HCT116 (cell line): ENCODE measurements around the gene SOBP. TPM values are rescaled to one million over a fixed set of nuclear protein-coding genes. Genes with fewer than 3 reads are reported as not detected.

Experiments used
- ATAC-seq: fragments of 200-7000 bp; cut with Tn5 transposase; 2 replicates; pipeline ENCODE4 v1.9.1; 2020; ENCODE audit warnings: mild to moderate bottlenecking, moderate library complexity
- BruUV-seq: library from RNA; stranded (reverse); fragments of 400-500 nt; replicated peaks from 2 replicates; lab custom pipeline; 2021; lab: Mats Ljungman, UMichigan
- CTCF ChIA-PET: fragments of 300-600 bp; sonication (Branson Sonifier 250); formaldehyde crosslinking; loops from one replicate; lab custom pipeline; 2021; ENCODE audit warnings: antibody characterized with exemption; lab: Charles Lee
- POLR2A ChIA-PET: fragments of 300-600, 350-600 bp; sonication (Branson Sonifier 250); formaldehyde crosslinking; loops from one replicate; lab custom pipeline; 2021; ENCODE audit warnings: antibody characterized with exemption; lab: Charles Lee
- RAD21 ChIA-PET, 2 experiments: fragments of 300-600 bp; sonication (Branson Sonifier 250); formaldehyde crosslinking; loops; one replicate each; lab custom pipeline; 2023; ENCODE audit warnings: low total read pairs in 2 of 2; ENCODE audit not compliant: uncharacterized antibody in 2 of 2, unreplicated experiment in 2 of 2, low non-redundant PET in 1 of 2; lab: Charles Lee
- DNase-seq: peaks from one replicate; pipeline ENCODE4 v3.0.0-alpha.2; 2010; ENCODE audit warnings: low read depth, low spot score
- H2AFZ ChIP-seq: fragments of 200-600 bp; shearing (Covaris generic), sonication (generic); 2 replicates; pipeline ENCODE4 v1.6.1; 2017; ENCODE audit warnings: low read depth, mixed run types, mixed read lengths, antibody characterized with exemption, low read length; ENCODE audit not compliant: poor library complexity, severe bottlenecking
- H3K27ac ChIP-seq: 2 replicates; pipeline ENCODE4 v1.5.1; 2012; ENCODE audit warnings: low read depth, low read length
- H3K27me3 ChIP-seq: fragments of 200-600 bp; sonication (generic); 2 replicates; pipeline ENCODE4 v1.6.1; 2016; ENCODE audit warnings: mixed run types, low read length, mixed read lengths; ENCODE audit not compliant: insufficient read depth
- H3K36me3 ChIP-seq, 2 experiments: fragments of 200-500 bp in 1 of 2; fragments of 200-600 bp in 1 of 2; sonication (Bioruptor generic) in 1 of 2; sonication (generic) in 1 of 2; 2 replicates each; pipeline versions ENCODE4 v1.5.1 to v1.6.1; 2014 to 2016; ENCODE audit warnings: low read length in 2 of 2, inconsistent platforms in 1 of 2, mixed read lengths in 1 of 2, mixed run types in 1 of 2; ENCODE audit not compliant: insufficient read depth in 2 of 2, control insufficient read depth in 1 of 2
- H3K4me1 ChIP-seq, 2 experiments: fragments of 200-600 bp in 1 of 2; sonication (generic) in 1 of 2; 2 replicates each; pipeline versions ENCODE4 v1.5.1 to v1.6.1; 2012 to 2017; ENCODE audit warnings: low read length in 2 of 2, inconsistent platforms in 1 of 2, mild to moderate bottlenecking in 1 of 2, mixed read lengths in 1 of 2, mixed run types in 1 of 2, moderate library complexity in 1 of 2; ENCODE audit not compliant: insufficient read depth in 2 of 2, control insufficient read depth in 1 of 2
- H3K4me2 ChIP-seq: fragments of 200-600 bp; sonication (generic); 2 replicates; pipeline ENCODE4 v1.6.1; 2017; ENCODE audit warnings: mixed run types, low read length, mixed read lengths
- H3K4me3 ChIP-seq, 2 experiments: fragments of 200-600 bp in 1 of 2; sonication (generic) in 1 of 2; replicated peaks in 1 of 2; 2 replicates each; pipeline ENCODE4 v1.5.1; 2011 to 2016; ENCODE audit warnings: low read length in 2 of 2, control low read depth in 1 of 2, low read depth in 1 of 2, mild to moderate bottlenecking in 1 of 2, mixed read lengths in 1 of 2, mixed run types in 1 of 2
- H3K79me2 ChIP-seq: fragments of 200-600 bp; sonication (generic); 2 replicates; pipeline ENCODE4 v1.6.1; 2017; ENCODE audit warnings: mild to moderate bottlenecking, mixed run types, low read length, moderate library complexity, mixed read lengths; ENCODE audit not compliant: insufficient read depth
- H3K9ac ChIP-seq: fragments of 200-600 bp; sonication (generic); 2 replicates; pipeline ENCODE4 v1.6.1; 2016; ENCODE audit warnings: low read length, mixed read lengths
- H3K9me2 ChIP-seq: fragments of 200-600 bp; sonication (generic), shearing (Covaris generic); 2 replicates; pipeline ENCODE4 v1.6.1; 2017; ENCODE audit warnings: mixed run types, mild to moderate bottlenecking, moderate library complexity; ENCODE audit not compliant: insufficient read depth
- H3K9me3 ChIP-seq, 2 experiments: fragments of 200-500 bp in 1 of 2; fragments of 200-600 bp in 1 of 2; sonication (Bioruptor generic) in 1 of 2; sonication (generic) in 1 of 2; 2 replicates each; pipeline ENCODE4 v1.6.1; 2014 to 2017; ENCODE audit warnings: low read length in 2 of 2, mixed read lengths in 2 of 2, inconsistent platforms in 1 of 2, low read depth in 1 of 2, mild to moderate bottlenecking in 1 of 2, mixed run types in 1 of 2, moderate library complexity in 1 of 2; ENCODE audit not compliant: control insufficient read depth in 1 of 2, insufficient read depth in 1 of 2
- H4K20me1 ChIP-seq: fragments of 200-600 bp; sonication (generic), shearing (Covaris generic); 2 replicates; pipeline ENCODE4 v1.6.1; 2017; ENCODE audit warnings: mixed run types, mild to moderate bottlenecking, moderate library complexity; ENCODE audit not compliant: insufficient read depth
- CEBPB ChIP-seq: IDR thresholded peaks from 2 replicates; pipeline ENCODE4 v1.6.1; 2012; ENCODE audit warnings: low read depth
- EGR1 ChIP-seq: IDR thresholded peaks from 2 replicates; pipeline ENCODE4 v1.6.1; 2012; ENCODE audit warnings: low read depth
- ELF1 ChIP-seq: IDR thresholded peaks from 2 replicates; pipeline ENCODE4 v1.6.1; 2012; ENCODE audit warnings: low read depth, borderline replicate concordance
- EZH2 ChIP-seq: fragments of 200-600 bp; sonication (generic); IDR thresholded peaks from 2 replicates; pipeline ENCODE4 v1.6.1; 2017; ENCODE audit warnings: antibody characterized with exemption, mixed run types
- EZH2phosphoT487 ChIP-seq: fragments of 200-600 bp; IDR thresholded peaks from 2 replicates; pipeline ENCODE4 v1.6.1; 2018; ENCODE audit warnings: antibody characterized with exemption, borderline replicate concordance
- SIN3A ChIP-seq: IDR thresholded peaks from 2 replicates; pipeline ENCODE4 v1.6.1; 2012; ENCODE audit warnings: low read depth
- SP1 ChIP-seq: IDR thresholded peaks from 2 replicates; pipeline ENCODE4 v1.6.1; 2012; ENCODE audit warnings: low read depth
- SRF ChIP-seq: IDR thresholded peaks from 2 replicates; pipeline ENCODE4 v1.6.1; 2012; ENCODE audit warnings: low read depth
- TCF7L2 ChIP-seq: IDR thresholded peaks from 2 replicates; pipeline ENCODE4 v1.7.0; 2011; ENCODE audit warnings: borderline replicate concordance, inconsistent platforms; ENCODE audit not compliant: insufficient read depth, insufficient read length; ENCODE audit errors: extremely low read depth
- YY1 ChIP-seq: IDR thresholded peaks from 2 replicates; pipeline ENCODE4 v1.6.1; 2011; ENCODE audit warnings: low read length, low read depth, moderate library complexity, mild to moderate bottlenecking; ENCODE audit not compliant: insufficient replicate concordance; ENCODE audit errors: extremely low read depth
- intact Hi-C: fragments of 100-400 bp; cut with micrococcal nuclease; formaldehyde crosslinking; loops from 2 replicates; pipeline ENCODE4 v1.10.0; 2022
- total RNA-seq: library from RNA; stranded (reverse); gene quantifications from one replicate; pipeline ENCODE4 v1.2.1, GENCODE V29; 2021; ENCODE audit not compliant: unreplicated experiment
- TF ChIP-seq, protein P1 (sequence below), 3 experiments: fragments of 200-600 bp in 1 of 3; sonication (generic) in 1 of 3; IDR thresholded peaks in 2 of 3; conservative IDR thresholded peaks in 1 of 3; 2 replicates each; pipeline ENCODE4 v1.5.1; 2012 to 2017; ENCODE audit warnings: low read depth in 2 of 3, low read length in 2 of 3, antibody characterized with exemption in 1 of 3, borderline replicate concordance in 1 of 3, control low read depth in 1 of 3, mild to moderate bottlenecking in 1 of 3, mixed read lengths in 1 of 3, mixed run types in 1 of 3, moderate library complexity in 1 of 3; ENCODE audit not compliant: insufficient read depth in 1 of 3
- TF ChIP-seq, protein P2 (sequence below): IDR thresholded peaks from 2 replicates; pipeline ENCODE4 v1.6.1; 2012; ENCODE audit warnings: low read depth
- TF ChIP-seq, protein P3 (sequence below): IDR thresholded peaks from 2 replicates; pipeline ENCODE4 v1.6.1; 2011; ENCODE audit warnings: mild to moderate bottlenecking, low read length, moderate library complexity; ENCODE audit not compliant: insufficient replicate concordance; ENCODE audit errors: extremely low read depth
- TF ChIP-seq, protein P4 (sequence below): IDR thresholded peaks from 2 replicates; pipeline ENCODE4 v1.6.1; 2012

Gene SOBP
- total RNA-seq, 1 experiment from 2014 or later: 2.6 TPM

DNA sequence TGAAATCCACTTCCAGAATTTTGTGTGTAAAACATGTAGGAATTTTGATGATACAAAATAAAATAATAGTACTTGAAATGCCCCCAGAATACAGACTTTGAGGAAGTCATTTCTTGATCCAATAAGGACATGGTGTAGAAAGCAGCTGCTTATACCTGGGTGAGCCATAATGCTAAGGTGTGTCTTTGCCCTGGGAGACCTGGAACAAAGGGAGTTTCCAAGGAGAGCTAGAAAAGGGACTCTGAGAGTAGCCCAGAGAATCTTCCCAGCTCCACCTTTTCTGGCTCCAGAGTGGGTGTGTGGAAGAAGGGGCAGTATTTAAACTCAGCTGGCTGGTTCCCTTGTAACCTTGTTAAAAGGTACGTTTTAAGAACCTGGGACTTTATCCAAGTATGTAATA, 77.7 kb downstream of the SOBP start:
- H3K9me3 ChIP-seq: no peaks in the 10 kb centered on the region
- H4K20me1 ChIP-seq: no peaks in the 10 kb centered on the region
- ChIA-PET RAD21 (no interaction called here), CTCF (no interaction called here), POLR2A (no interaction called here)
- BruUV-seq: no TSS peak
- H3K27ac ChIP-seq: no peak overlapping the region
- no peaks in the 10 kb centered on the region for H3K9me2 ChIP-seq
- TF ChIP-seq, protein P1, sequence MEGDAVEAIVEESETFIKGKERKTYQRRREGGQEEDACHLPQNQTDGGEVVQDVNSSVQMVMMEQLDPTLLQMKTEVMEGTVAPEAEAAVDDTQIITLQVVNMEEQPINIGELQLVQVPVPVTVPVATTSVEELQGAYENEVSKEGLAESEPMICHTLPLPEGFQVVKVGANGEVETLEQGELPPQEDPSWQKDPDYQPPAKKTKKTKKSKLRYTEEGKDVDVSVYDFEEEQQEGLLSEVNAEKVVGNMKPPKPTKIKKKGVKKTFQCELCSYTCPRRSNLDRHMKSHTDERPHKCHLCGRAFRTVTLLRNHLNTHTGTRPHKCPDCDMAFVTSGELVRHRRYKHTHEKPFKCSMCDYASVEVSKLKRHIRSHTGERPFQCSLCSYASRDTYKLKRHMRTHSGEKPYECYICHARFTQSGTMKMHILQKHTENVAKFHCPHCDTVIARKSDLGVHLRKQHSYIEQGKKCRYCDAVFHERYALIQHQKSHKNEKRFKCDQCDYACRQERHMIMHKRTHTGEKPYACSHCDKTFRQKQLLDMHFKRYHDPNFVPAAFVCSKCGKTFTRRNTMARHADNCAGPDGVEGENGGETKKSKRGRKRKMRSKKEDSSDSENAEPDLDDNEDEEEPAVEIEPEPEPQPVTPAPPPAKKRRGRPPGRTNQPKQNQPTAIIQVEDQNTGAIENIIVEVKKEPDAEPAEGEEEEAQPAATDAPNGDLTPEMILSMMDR (IDR thresholded peaks at IDR 0.05 in 2 of 3, conservative IDR thresholded peaks at IDR 0.05 in 1 of 3; ENCODE audit: borderline replicate concordance in 1 of 3, insufficient read depth in 1 of 3, low read depth in 2 of 3, low read length in 2 of 3): no peak
- no peak for TF ChIP-seq YY1
- TF ChIP-seq, protein P2, sequence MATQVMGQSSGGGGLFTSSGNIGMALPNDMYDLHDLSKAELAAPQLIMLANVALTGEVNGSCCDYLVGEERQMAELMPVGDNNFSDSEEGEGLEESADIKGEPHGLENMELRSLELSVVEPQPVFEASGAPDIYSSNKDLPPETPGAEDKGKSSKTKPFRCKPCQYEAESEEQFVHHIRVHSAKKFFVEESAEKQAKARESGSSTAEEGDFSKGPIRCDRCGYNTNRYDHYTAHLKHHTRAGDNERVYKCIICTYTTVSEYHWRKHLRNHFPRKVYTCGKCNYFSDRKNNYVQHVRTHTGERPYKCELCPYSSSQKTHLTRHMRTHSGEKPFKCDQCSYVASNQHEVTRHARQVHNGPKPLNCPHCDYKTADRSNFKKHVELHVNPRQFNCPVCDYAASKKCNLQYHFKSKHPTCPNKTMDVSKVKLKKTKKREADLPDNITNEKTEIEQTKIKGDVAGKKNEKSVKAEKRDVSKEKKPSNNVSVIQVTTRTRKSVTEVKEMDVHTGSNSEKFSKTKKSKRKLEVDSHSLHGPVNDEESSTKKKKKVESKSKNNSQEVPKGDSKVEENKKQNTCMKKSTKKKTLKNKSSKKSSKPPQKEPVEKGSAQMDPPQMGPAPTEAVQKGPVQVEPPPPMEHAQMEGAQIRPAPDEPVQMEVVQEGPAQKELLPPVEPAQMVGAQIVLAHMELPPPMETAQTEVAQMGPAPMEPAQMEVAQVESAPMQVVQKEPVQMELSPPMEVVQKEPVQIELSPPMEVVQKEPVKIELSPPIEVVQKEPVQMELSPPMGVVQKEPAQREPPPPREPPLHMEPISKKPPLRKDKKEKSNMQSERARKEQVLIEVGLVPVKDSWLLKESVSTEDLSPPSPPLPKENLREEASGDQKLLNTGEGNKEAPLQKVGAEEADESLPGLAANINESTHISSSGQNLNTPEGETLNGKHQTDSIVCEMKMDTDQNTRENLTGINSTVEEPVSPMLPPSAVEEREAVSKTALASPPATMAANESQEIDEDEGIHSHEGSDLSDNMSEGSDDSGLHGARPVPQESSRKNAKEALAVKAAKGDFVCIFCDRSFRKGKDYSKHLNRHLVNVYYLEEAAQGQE: no peak
- no peak for TF ChIP-seq CEBPB
- TF ChIP-seq, protein P3, sequence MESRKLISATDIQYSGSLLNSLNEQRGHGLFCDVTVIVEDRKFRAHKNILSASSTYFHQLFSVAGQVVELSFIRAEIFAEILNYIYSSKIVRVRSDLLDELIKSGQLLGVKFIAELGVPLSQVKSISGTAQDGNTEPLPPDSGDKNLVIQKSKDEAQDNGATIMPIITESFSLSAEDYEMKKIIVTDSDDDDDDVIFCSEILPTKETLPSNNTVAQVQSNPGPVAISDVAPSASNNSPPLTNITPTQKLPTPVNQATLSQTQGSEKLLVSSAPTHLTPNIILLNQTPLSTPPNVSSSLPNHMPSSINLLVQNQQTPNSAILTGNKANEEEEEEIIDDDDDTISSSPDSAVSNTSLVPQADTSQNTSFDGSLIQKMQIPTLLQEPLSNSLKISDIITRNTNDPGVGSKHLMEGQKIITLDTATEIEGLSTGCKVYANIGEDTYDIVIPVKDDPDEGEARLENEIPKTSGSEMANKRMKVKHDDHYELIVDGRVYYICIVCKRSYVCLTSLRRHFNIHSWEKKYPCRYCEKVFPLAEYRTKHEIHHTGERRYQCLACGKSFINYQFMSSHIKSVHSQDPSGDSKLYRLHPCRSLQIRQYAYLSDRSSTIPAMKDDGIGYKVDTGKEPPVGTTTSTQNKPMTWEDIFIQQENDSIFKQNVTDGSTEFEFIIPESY: no peak
- TF ChIP-seq SIN3A: no peak
- no peak for TF ChIP-seq EZH2phosphoT487
- TF ChIP-seq ELF1: no peak
- no peak for TF ChIP-seq SP1
- TF ChIP-seq TCF7L2: no peak
- no peak for TF ChIP-seq EGR1
- TF ChIP-seq, protein P4, sequence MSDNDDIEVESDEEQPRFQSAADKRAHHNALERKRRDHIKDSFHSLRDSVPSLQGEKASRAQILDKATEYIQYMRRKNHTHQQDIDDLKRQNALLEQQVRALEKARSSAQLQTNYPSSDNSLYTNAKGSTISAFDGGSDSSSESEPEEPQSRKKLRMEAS: no peak
- no peak for TF ChIP-seq EZH2
- TF ChIP-seq SRF: no peak
- intact Hi-C loops: no loop called here
- H3K4me2 ChIP-seq: no peak overlapping the region
- no peaks in the 10 kb centered on the region for H3K4me1 ChIP-seq
- H3K4me3 ChIP-seq: no peak overlapping the region
- DNase-seq: no peak
- no peak overlapping the region for H2AFZ ChIP-seq
- no peak for ATAC-seq
- H3K27me3 ChIP-seq: no peaks in the 10 kb centered on the region
- no peaks in the 10 kb centered on the region for H3K36me3 ChIP-seq
- no peaks in the 10 kb centered on the region for H3K79me2 ChIP-seq
- H3K9ac ChIP-seq: no peak overlapping the region
